Jurkat, Clone E6-1 (cell line): Measurements from ENCODE around the gene COL1A2.

Experiments
- DNase-seq: peaks from one replicate; pipeline ENCODE4 v3.0.0-alpha.2; 2011; ENCODE audit warnings: low read depth, low spot score
- H3K4me3 ChIP-seq: 2 replicates; pipeline ENCODE4 v1.5.1; 2011; ENCODE audit warnings: mild to moderate bottlenecking, low read length, control low read depth, moderate library complexity

Gene COL1A2

GRCh38 chr7:94401428-94401814, 6.7 kb downstream of the COL1A2 start:
- H3K4me3 ChIP-seq: no peak overlapping the region

GRCh38 chr7:94403546-94403945, 8.9 kb downstream of the COL1A2 start:
- H3K4me3 ChIP-seq: no peak overlapping the region
- no peak for DNase-seq

More at GRCh38 chr7:94401428-94401814, 6.7 kb downstream of the COL1A2 start:
- DNase-seq: no peak

- DNase-seq: no peak
- no peak overlapping the region for H3K4me3 ChIP-seq
Observed at GRCh38 chr7:94405506-94405905, 10.8 kb downstream of the COL1A2 start.

GRCh38 chr7:94406696-94407095, 12.0 kb downstream of the COL1A2 start:
- no peak overlapping the region for H3K4me3 ChIP-seq
- no peak for DNase-seq

GRCh38 chr7:94409200-94409948, 14.7 kb downstream of the COL1A2 start:
- no peak for DNase-seq
- no peak overlapping the region for H3K4me3 ChIP-seq

- H3K4me3 ChIP-seq: no peak overlapping the region
- DNase-seq: no peak
Observed at GRCh38 chr7:94410413-94411187, 15.9 kb downstream of the COL1A2 start.

- DNase-seq: no peak
Observed at GRCh38 chr7:94411188-94411466, 16.4 kb downstream of the COL1A2 start.

GRCh38 chr7:94412762-94413322, 18.1 kb downstream of the COL1A2 start:
- no peak for DNase-seq
- H3K4me3 ChIP-seq: no peak overlapping the region

More at GRCh38 chr7:94411188-94411466, 16.4 kb downstream of the COL1A2 start:
- no peak overlapping the region for H3K4me3 ChIP-seq

- H3K4me3 ChIP-seq: no peak overlapping the region
- DNase-seq: no peak
Observed at GRCh38 chr7:94414481-94414880, 19.8 kb downstream of the COL1A2 start.

- H3K4me3 ChIP-seq: no peak overlapping the region
- no peak for DNase-seq
Observed at GRCh38 chr7:94414980-94415379, 20.3 kb downstream of the COL1A2 start.

GRCh38 chr7:94417306-94417705, 22.6 kb downstream of the COL1A2 start:
- DNase-seq: no peak
- H3K4me3 ChIP-seq: no peak overlapping the region

- H3K4me3 ChIP-seq: no peak overlapping the region
- DNase-seq: no peak
Observed at GRCh38 chr7:94417901-94418300, 23.2 kb downstream of the COL1A2 start.

- no peak overlapping the region for H3K4me3 ChIP-seq
Observed at GRCh38 chr7:94418851-94419250, 24.2 kb downstream of the COL1A2 start.

GRCh38 chr7:94420328-94420727, 25.6 kb downstream of the COL1A2 start:
- no peak for DNase-seq
- no peak overlapping the region for H3K4me3 ChIP-seq

More at GRCh38 chr7:94418851-94419250, 24.2 kb downstream of the COL1A2 start:
- DNase-seq: no peak

GRCh38 chr7:94421681-94422080, 27.0 kb downstream of the COL1A2 start:
- no peak for DNase-seq
- H3K4me3 ChIP-seq: no peak overlapping the region

- DNase-seq: no peak
- H3K4me3 ChIP-seq: no peak overlapping the region
Observed at GRCh38 chr7:94422136-94422535, 27.4 kb downstream of the COL1A2 start.

GRCh38 chr7:94422827-94423460, 28.2 kb downstream of the COL1A2 start:
- H3K4me3 ChIP-seq: no peak overlapping the region
- DNase-seq: no peak

- no peak for DNase-seq
- H3K4me3 ChIP-seq: no peak overlapping the region
Observed at GRCh38 chr7:94423863-94424735, 29.4 kb downstream of the COL1A2 start.

- H3K4me3 ChIP-seq: no peak overlapping the region
- no peak for DNase-seq
Observed at GRCh38 chr7:94425546-94425945, 30.9 kb downstream of the COL1A2 start.
